Naive thymus-derived CD4-positive, alpha-beta T cell (primary cell): ENCODE measurements around the gene NEK8. TPM values are rescaled to one million over a fixed set of nuclear protein-coding genes. Genes with fewer than 3 reads are reported as not detected.
"Not testable (repeated sequence)": the region's sequence is repeated elsewhere in the genome, so short reads cannot be mapped to it uniquely, and the experiment has no call there.

Experiments used
- ATAC-seq: fragments of 150-1000 bp; cut with Tn5 transposase; 2 replicates; pipeline ENCODE4 v1.10.0; 2021; ENCODE audit warnings: mild to moderate bottlenecking, moderate library complexity
- CTCF ChIA-PET: fragments of 350-600 bp; sonication (Branson Sonifier 250); formaldehyde crosslinking; loops from one replicate; lab custom pipeline; 2021; ENCODE audit warnings: antibody characterized with exemption; lab: Charles Lee
- POLR2A ChIA-PET: fragments of 350-600 bp; sonication (Branson Sonifier 250); formaldehyde crosslinking; loops from one replicate; lab custom pipeline; 2021; ENCODE audit warnings: antibody characterized with exemption, inconsistent platforms; lab: Charles Lee
- DNase-seq, 9 donors: peaks; one replicate each; pipeline versions ENCODE4 v3.0.0 to v3.0.0-alpha.2; 2020 to 2022; ENCODE audit warnings: mixed read lengths in 1 of 9
- H3K27ac ChIP-seq: one replicate; pipeline ENCODE4 v1.7.0; 2013; ENCODE audit warnings: mild to moderate bottlenecking, low read depth, low read length, moderate library complexity
- H3K27me3 ChIP-seq, 2 donors: one replicate each; pipeline ENCODE4 v1.7.0; 2013; ENCODE audit warnings: low read length in 2 of 2, mild to moderate bottlenecking in 2 of 2, moderate library complexity in 2 of 2; ENCODE audit not compliant: control insufficient read depth in 2 of 2, insufficient read depth in 2 of 2
- H3K36me3 ChIP-seq, 3 experiments: 1 replicate in 2 of 3; 2 replicates in 1 of 3; pipeline ENCODE4 v1.7.0; 2013; ENCODE audit warnings: low read length in 3 of 3, mild to moderate bottlenecking in 3 of 3, moderate library complexity in 1 of 3; ENCODE audit not compliant: insufficient read depth in 3 of 3, control insufficient read depth in 2 of 3
- H3K4me1 ChIP-seq, 2 donors: one replicate each; pipeline ENCODE4 v1.7.0; 2013; ENCODE audit warnings: low read length in 2 of 2, mild to moderate bottlenecking in 2 of 2, moderate library complexity in 1 of 2; ENCODE audit not compliant: control insufficient read depth in 2 of 2, insufficient read depth in 2 of 2
- H3K4me3 ChIP-seq: 2 replicates; pipeline ENCODE4 v1.7.0; 2013; ENCODE audit warnings: mild to moderate bottlenecking, low read length
- H3K9me3 ChIP-seq, 3 experiments: 1 replicate in 2 of 3; 2 replicates in 1 of 3; pipeline ENCODE4 v1.7.0; 2013; ENCODE audit warnings: low read length in 3 of 3; ENCODE audit not compliant: control insufficient read depth in 2 of 3
- H3K27ac Mint-ChIP-seq, 9 donors: one replicate each; pipeline ENCODE4 v1.8.0; 2020 to 2022; ENCODE audit warnings: mixed read lengths in 9 of 9, mild to moderate bottlenecking in 8 of 9, moderate library complexity in 5 of 9, inconsistent platforms in 2 of 9
- H3K27me3 Mint-ChIP-seq, 5 donors: one replicate each; pipeline ENCODE4 v1.8.0; 2021 to 2022; ENCODE audit warnings: mixed read lengths in 5 of 5, mild to moderate bottlenecking in 1 of 5
- H3K36me3 Mint-ChIP-seq, 5 donors: one replicate each; pipeline ENCODE4 v1.8.0; 2020 to 2022; ENCODE audit warnings: mixed read lengths in 5 of 5, mild to moderate bottlenecking in 3 of 5, inconsistent platforms in 1 of 5
- H3K4me1 Mint-ChIP-seq, 7 donors: one replicate each; pipeline ENCODE4 v1.8.0; 2020 to 2022; ENCODE audit warnings: mixed read lengths in 7 of 7, mild to moderate bottlenecking in 3 of 7, inconsistent platforms in 1 of 7
- H3K4me3 Mint-ChIP-seq, 10 donors: one replicate each; pipeline ENCODE4 v1.8.0; 2020 to 2022; ENCODE audit warnings: mild to moderate bottlenecking in 10 of 10, mixed read lengths in 10 of 10, moderate library complexity in 6 of 10, inconsistent platforms in 2 of 10
- H3K9me3 Mint-ChIP-seq, 11 donors: one replicate each; pipeline ENCODE4 v1.8.0; 2020 to 2022; ENCODE audit warnings: mixed read lengths in 11 of 11, mild to moderate bottlenecking in 4 of 11, inconsistent platforms in 1 of 11, moderate library complexity in 1 of 11
- intact Hi-C, 2 donors: fragments of 100-400 bp; cut with micrococcal nuclease; formaldehyde crosslinking; loops; one replicate each; pipeline ENCODE4 v1.15.1; 2023
- polyA plus RNA-seq, 2 donors: library from polyadenylated mRNA; unstranded; fragments of 300-500 nt; fragmentation: Illumina TruSeq; gene quantifications; one replicate each; pipeline ENCODE4 v1.2.3, GENCODE V29; 2021
- total RNA-seq, 6 experiments: library from RNA in 5 of 6; stranded (reverse) in 5 of 6; gene quantifications; 1 replicate in 5 of 6; 2 replicates in 1 of 6; pipeline ENCODE4 v1.2.3 and lab custom pipeline; 2021 to 2026

The NEK8 gene
- total and polyA plus RNA-seq, 7 experiments from 2014 or later = 3.3 to 12.8 (median 9.5) TPM

- Histone ChIP-seq H3K27me3 (no peaks in the 10 kb centered on the region), H3K27ac (no peak overlapping the region), H3K36me3 (peaks cover 0 to 8% (median 0%) of the 10 kb centered on the region in 3 experiments), H3K4me3 (no peak overlapping the region), H3K4me1 (peaks cover 0 to 5% of the 10 kb centered on the region in 2 donors), H3K9me3 (no peaks in the 10 kb centered on the region)
- H3K4me3 Mint-ChIP-seq = no peak overlapping the region
- peaks cover 5 to 19% (median 14%) of the 10 kb centered on the region in 7 donors for H3K4me1 Mint-ChIP-seq
- ATAC-seq (no peak), DNase-seq (no peak)
- no peak overlapping the region for H3K27ac Mint-ChIP-seq
- H3K36me3 Mint-ChIP-seq = peaks cover 0 to 11% (median 0%) of the 10 kb centered on the region in 5 donors
- H3K9me3 Mint-ChIP-seq = peaks cover 0 to 4% (median 0%) of the 10 kb centered on the region in 11 donors
- CTCF ChIA-PET = interaction anchor here (1.0 to 1.2 kb wide), 2 partner anchors 8 to 15 kb away, joined by 3 to 5 read pairs; no protein-coding TSS in a partner anchor
- H3K27me3 Mint-ChIP-seq = no peaks in the 10 kb centered on the region
- intact Hi-C loops = no loop called here
- POLR2A ChIA-PET = interaction anchor here (0.9 to 1.4 kb wide), 3 partner anchors 14 to 16 kb away, joined by 3 read pairs; partner anchors contain the start of gene RPL23A
Measured at GRCh38 chr17:28735242-28735722, 6.7 kb downstream of the NEK8 start.

- Mint-ChIP-seq H3K4me1 (peaks cover 5 to 22% (median 14%) of the 10 kb centered on the region in 7 donors), H3K36me3 (peaks cover 0 to 18% (median 0%) of the 10 kb centered on the region in 5 donors)
- H3K27me3 Mint-ChIP-seq, H3K36me3 ChIP-seq, H3K9me3 ChIP-seq, H3K4me3 ChIP-seq, ATAC-seq, DNase-seq, H3K4me1 ChIP-seq, H3K27ac Mint-ChIP-seq, intact Hi-C loops, H3K27ac ChIP-seq, H3K27me3 ChIP-seq, H3K4me3 Mint-ChIP-seq, H3K9me3 Mint-ChIP-seq: not testable (repeated sequence)
- CTCF ChIA-PET = interaction anchor here (1.0 to 1.2 kb wide), 2 partner anchors 9 to 14 kb away, joined by 3 to 5 read pairs; no protein-coding TSS in a partner anchor
- POLR2A ChIA-PET = interaction anchor here (0.9 to 1.4 kb wide), 3 partner anchors 14 to 17 kb away, joined by 3 read pairs; partner anchors contain the start of gene RPL23A
Measured at GRCh38 chr17:28735913-28736769, 7.6 kb downstream of the NEK8 start.

- CTCF ChIA-PET = no interaction called here
- ATAC-seq (no peak), DNase-seq (no peak)
Measured at GRCh38 chr17:28737316-28737715, 8.7 kb downstream of the NEK8 start.

GRCh38 chr17:28737770-28738679 is 9.4 kb downstream of the NEK8 start:
- Mint-ChIP-seq H3K9me3 (peaks cover 0 to 6% (median 0%) of the 10 kb centered on the region in 11 donors), H3K4me3 (peak overlapping the region in 1 of 10 donors; percentile 59), H3K4me1 (peaks cover 5 to 27% (median 15%) of the 10 kb centered on the region in 7 donors), H3K36me3 (peaks cover 0 to 18% (median 0%) of the 10 kb centered on the region in 5 donors), H3K27ac (peak overlapping the region in 7 of 9 donors; percentile 41 to 89 (median 69)), H3K27me3 (no peaks in the 10 kb centered on the region)
- peak; percentile 30 for ATAC-seq
- H3K4me1 ChIP-seq = peaks cover under 1 to 5% of the 10 kb centered on the region in 2 donors
- H3K4me3 ChIP-seq = no peak overlapping the region
- POLR2A ChIA-PET = interaction anchor here (1.3 to 16.9 kb wide), 2 partner anchors 10 to 13 kb away, joined by 5 to 269 read pairs; partner anchors contain the start of genes NEK8 and TLCD1
- intact Hi-C loops = no loop called here
- H3K36me3 ChIP-seq = peaks cover 0 to 8% (median 0%) of the 10 kb centered on the region in 3 experiments
- no peaks in the 10 kb centered on the region for H3K9me3 ChIP-seq
- CTCF ChIA-PET = interaction anchor here (0.6 to 1.7 kb wide), 2 partner anchors 9 to 10 kb away, joined by 3 to 5 read pairs; partner anchors contain the start of gene NEK8
- H3K27me3 ChIP-seq = no peaks in the 10 kb centered on the region
- peak overlapping the region; percentile 54 for H3K27ac ChIP-seq
- DNase-seq = no peak

More at GRCh38 chr17:28737316-28737715, 8.7 kb downstream of the NEK8 start:
- POLR2A ChIA-PET = no interaction called here
- no peak overlapping the region for H3K27ac Mint-ChIP-seq
- peaks cover 0 to 18% (median 0%) of the 10 kb centered on the region in 5 donors for H3K36me3 Mint-ChIP-seq
- H3K9me3 ChIP-seq = no peaks in the 10 kb centered on the region
- intact Hi-C loops = no loop called here
- H3K4me1 Mint-ChIP-seq = peaks cover 5 to 26% (median 14%) of the 10 kb centered on the region in 7 donors
- peaks cover 0 to 6% (median 0%) of the 10 kb centered on the region in 11 donors for H3K9me3 Mint-ChIP-seq
- peaks cover 0 to 5% of the 10 kb centered on the region in 2 donors for H3K4me1 ChIP-seq
- no peak overlapping the region for H3K4me3 Mint-ChIP-seq
- no peaks in the 10 kb centered on the region for H3K27me3 Mint-ChIP-seq
- H3K36me3 ChIP-seq = peaks cover 0 to 8% (median 0%) of the 10 kb centered on the region in 3 experiments
- no peaks in the 10 kb centered on the region for H3K27me3 ChIP-seq
- no peak overlapping the region for H3K4me3 ChIP-seq
- no peak overlapping the region for H3K27ac ChIP-seq

- Histone ChIP-seq H3K27ac (peak overlapping the region; percentile 54), H3K4me3 (no peak overlapping the region), H3K4me1 (peaks cover 4 to 9% of the 10 kb centered on the region in 2 donors), H3K27me3 (no peaks in the 10 kb centered on the region), H3K9me3 (no peaks in the 10 kb centered on the region), H3K36me3 (peaks cover 0 to 8% (median 0%) of the 10 kb centered on the region in 3 experiments)
- H3K4me3 Mint-ChIP-seq = peak overlapping the region in 1 of 10 donors; percentile 64
- H3K27ac Mint-ChIP-seq = peak overlapping the region in 7 of 9 donors; percentile 19 to 89 (median 69)
- no peaks in the 10 kb centered on the region for H3K27me3 Mint-ChIP-seq
- peaks cover 0 to 18% (median 0%) of the 10 kb centered on the region in 5 donors for H3K36me3 Mint-ChIP-seq
- ChIA-PET POLR2A (interaction anchor here (0.8 to 16.9 kb wide), 3 partner anchors 10 to 17 kb away, joined by 5 to 269 read pairs (median 5); partner anchors contain the start of genes NEK8 and TLCD1), CTCF (interaction anchor here (0.6 to 1.8 kb wide), 3 partner anchors 9 to 25 kb away, joined by 3 to 7 read pairs (median 5); partner anchors contain the start of gene NEK8)
- intact Hi-C loops = no loop called here
- peaks cover 0 to 6% (median 0%) of the 10 kb centered on the region in 11 donors for H3K9me3 Mint-ChIP-seq
- ATAC-seq (peak; percentile 80), DNase-seq (peak in 3 of 9 donors; percentile 13 to 69 (median 63))
- H3K4me1 Mint-ChIP-seq = peaks cover 5 to 30% (median 15%) of the 10 kb centered on the region in 7 donors
Measured at GRCh38 chr17:28738680-28739384, 10.2 kb downstream of the NEK8 start.
